CMK (cell line): Measurements from ENCODE around the gene STRA8.
"Not testable (repeated sequence)": the region's sequence is repeated elsewhere in the genome, so short reads cannot be mapped to it uniquely, and the experiment has no call there.

Experiments
- DNase-seq: peaks from one replicate; pipeline ENCODE4 v3.0.0-alpha.2; 2010; ENCODE audit warnings: low read depth

STRA8 gene

GRCh38 chr7:135204876-135205275, 28.8 kb upstream of the STRA8 start:
- no peak for DNase-seq

GRCh38 chr7:135205850-135206249, 27.8 kb upstream of the STRA8 start:
- DNase-seq: no peak

GRCh38 chr7:135206941-135207391, 26.7 kb upstream of the STRA8 start:
- no peak for DNase-seq

- DNase-seq: no peak
Observed at GRCh38 chr7:135207406-135208101, 26.1 kb upstream of the STRA8 start.

- no peak for DNase-seq
Observed at GRCh38 chr7:135208102-135208793, 25.4 kb upstream of the STRA8 start.

- DNase-seq: no peak
Observed at GRCh38 chr7:135209225-135209834, 24.3 kb upstream of the STRA8 start.

- DNase-seq: no peak
Observed at GRCh38 chr7:135210888-135211178, 22.8 kb upstream of the STRA8 start.

GRCh38 chr7:135211179-135211945, 22.3 kb upstream of the STRA8 start, which contains the start of gene WDR91:
Gene WDR91 (minus strand): TSS chr7:135211526. CDS start chr7:135211502, 24 bp downstream.
- DNase-seq: peak; percentile 62

GRCh38 chr7:135211946-135212685, 21.5 kb upstream of the STRA8 start:
- DNase-seq: not testable (repeated sequence)

- DNase-seq: no peak
Observed at GRCh38 chr7:135213831-135214230, 19.8 kb upstream of the STRA8 start.

GRCh38 chr7:135215180-135215579, 18.5 kb upstream of the STRA8 start:
- no peak for DNase-seq

- DNase-seq: no peak
Observed at GRCh38 chr7:135215698-135216097, 17.9 kb upstream of the STRA8 start.

GRCh38 chr7:135217645-135218509, 15.8 kb upstream of the STRA8 start:
- no peak for DNase-seq

GRCh38 chr7:135224027-135224426, 9.6 kb upstream of the STRA8 start:
- no peak for DNase-seq

- no peak for DNase-seq
Observed at GRCh38 chr7:135231686-135232085, 2.0 kb upstream of the STRA8 start.

GRCh38 chr7:135232087-135232486, 1.6 kb upstream of the STRA8 start:
- no peak for DNase-seq

- DNase-seq: peak; percentile 3
Observed at GRCh38 chr7:135232720-135233119, 918 bp upstream of the STRA8 start.

- not testable (repeated sequence) for DNase-seq
Observed at GRCh38 chr7:135234095-135234494, 457 bp downstream of the STRA8 start.

- DNase-seq: no peak
Observed at GRCh38 chr7:135234727-135235126, 1.1 kb downstream of the STRA8 start.

- no peak for DNase-seq
Observed at GRCh38 chr7:135235841-135236240, 2.2 kb downstream of the STRA8 start.

- DNase-seq: peak; percentile 1
Observed at GRCh38 chr7:135236727-135237126, 3.1 kb downstream of the STRA8 start.
